HG02588 (cell line): ENCODE measurements around the gene NAA38.

Experiments used
- ATAC-seq: cut with Tn5 transposase; IDR thresholded peaks from one replicate; pipeline ENCODE4 v1.9.1; 2021; ENCODE audit warnings: mild to moderate bottlenecking, moderate library complexity; ENCODE audit not compliant: unreplicated experiment

The NAA38 gene

GRCh38 chr17:7856811-7857712 is at the start of gene NAA38:
Gene NAA38 (minus strand): TSS chr17:7857559. CDS start chr17:7857463, 96 bp downstream.
- ATAC-seq = peak; percentile 68

- ATAC-seq = no peak
These were observed 46.1 kb upstream of the NAA38 start for GRCh38 chr17:7903154-7904103.

- ATAC-seq = no peak
These were observed 40.4 kb upstream of the NAA38 start for GRCh38 chr17:7897773-7898172.

GRCh38 chr17:7897090-7897489 is 39.7 kb upstream of the NAA38 start:
- ATAC-seq = no peak

GRCh38 chr17:7894866-7895265 is 37.5 kb upstream of the NAA38 start:
- no peak for ATAC-seq

GRCh38 chr17:7894226-7894625 is 36.9 kb upstream of the NAA38 start:
- ATAC-seq = no peak

- no peak for ATAC-seq
These were observed 36.0 kb upstream of the NAA38 start for GRCh38 chr17:7893187-7893880.

GRCh38 chr17:7889166-7889955 is 32.0 kb upstream of the NAA38 start:
- ATAC-seq = no peak

- no peak for ATAC-seq
These were observed 31.0 kb upstream of the NAA38 start, which contains the start of gene CHD3 for GRCh38 chr17:7888184-7888920. Gene CHD3 (plus strand): TSS chr17:7888789. CDS start chr17:7889001, 212 bp downstream.

GRCh38 chr17:7887482-7888183 is 30.3 kb upstream of the NAA38 start:
- peak; percentile 40 for ATAC-seq

GRCh38 chr17:7887038-7887481 is 29.7 kb upstream of the NAA38 start:
- ATAC-seq = no peak

- ATAC-seq = no peak
These were observed 29.1 kb upstream of the NAA38 start for GRCh38 chr17:7886227-7887037.

GRCh38 chr17:7885367-7886226 is 28.2 kb upstream of the NAA38 start:
- ATAC-seq = no peak

- ATAC-seq = no peak
These were observed 27.4 kb upstream of the NAA38 start for GRCh38 chr17:7884581-7885366.

GRCh38 chr17:7883781-7884386 is 26.5 kb upstream of the NAA38 start:
- no peak for ATAC-seq

GRCh38 chr17:7882629-7883028 is 25.3 kb upstream of the NAA38 start:
- ATAC-seq = no peak
